HG02840 (cell line): Measurements from ENCODE around the gene MRPL18.
"Not testable (repeated sequence)": the region's sequence is repeated elsewhere in the genome, so short reads cannot be mapped to it uniquely, and the experiment has no call there.

Experiments
- ATAC-seq: cut with Tn5 transposase; IDR thresholded peaks from one replicate; pipeline ENCODE4 v1.9.1; 2021; ENCODE audit warnings: mild to moderate bottlenecking, moderate library complexity, moderate number of reproducible peaks; ENCODE audit not compliant: unreplicated experiment, low FRiP score

MRPL18 gene

DNA sequence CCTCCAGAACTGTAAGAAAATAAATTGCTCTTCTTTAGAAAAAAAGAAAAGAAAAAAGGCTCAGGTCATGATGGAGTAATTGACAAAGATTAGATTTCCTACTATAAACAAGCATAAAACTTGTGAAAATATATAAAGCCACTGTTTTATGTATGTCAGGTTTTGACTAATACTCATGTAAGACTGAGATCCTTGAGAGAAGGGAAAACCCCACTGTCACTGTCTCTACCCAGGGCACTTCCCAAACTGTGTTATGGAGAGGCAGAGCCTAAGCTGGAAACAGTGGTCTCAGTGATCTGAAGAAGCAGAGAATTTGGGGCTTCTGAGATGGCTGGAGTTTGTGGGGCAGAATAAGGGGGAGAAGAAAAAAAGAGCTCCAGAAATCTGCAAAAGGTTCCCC, 20.8 kb upstream of the MRPL18 start:
- ATAC-seq = no peak

DNA sequence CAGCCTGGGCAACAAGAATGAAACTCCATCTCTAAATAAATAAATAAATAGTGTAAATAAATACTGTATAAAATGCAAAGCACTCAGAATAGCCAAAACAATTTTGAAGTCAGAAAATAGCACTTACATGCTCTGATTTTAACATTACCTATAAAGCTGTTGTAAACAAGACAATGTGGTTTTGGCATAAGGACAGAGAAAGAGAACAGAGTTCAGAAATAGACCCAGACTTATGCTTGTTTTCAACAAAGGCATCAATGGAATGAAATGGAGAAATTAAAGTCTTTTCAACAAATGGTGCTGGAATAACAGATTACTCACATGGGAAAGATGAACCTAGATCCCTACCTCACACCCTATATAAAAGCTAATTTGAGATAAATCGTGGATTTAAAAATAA, 18.1 kb upstream of the MRPL18 start:
- no peak for ATAC-seq

DNA sequence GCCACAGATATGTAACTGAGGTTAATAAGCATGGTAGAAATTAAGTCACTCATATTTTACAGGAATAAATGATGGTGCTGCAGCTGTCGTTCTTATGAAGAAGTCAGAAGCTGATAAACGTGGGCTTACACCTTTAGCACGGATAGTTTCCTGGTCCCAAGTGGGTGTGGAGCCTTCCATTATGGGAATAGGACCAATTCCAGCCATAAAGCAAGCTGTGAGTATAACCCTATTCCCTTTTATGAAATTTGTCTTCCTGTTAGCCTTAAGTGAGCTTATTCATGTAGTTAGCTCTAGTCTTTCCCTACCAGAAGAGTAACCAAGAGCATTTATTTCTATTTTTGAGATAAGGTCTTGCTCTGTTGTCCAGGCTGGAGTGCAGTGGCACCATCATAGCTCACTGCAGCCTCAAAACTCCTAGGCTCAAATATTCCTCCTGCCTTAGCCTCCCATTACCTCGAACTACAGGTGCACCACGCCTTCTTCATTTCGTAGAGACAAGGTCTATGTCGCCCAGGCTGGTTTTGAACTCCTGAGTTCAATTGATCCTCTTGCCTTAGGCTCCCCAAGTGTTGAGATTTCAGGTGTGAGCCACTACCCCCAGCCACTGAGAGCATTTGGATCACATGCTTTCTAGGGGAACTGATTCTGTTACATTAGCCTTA, 12.9 kb upstream of the MRPL18 start:
- ATAC-seq = no peak

DNA sequence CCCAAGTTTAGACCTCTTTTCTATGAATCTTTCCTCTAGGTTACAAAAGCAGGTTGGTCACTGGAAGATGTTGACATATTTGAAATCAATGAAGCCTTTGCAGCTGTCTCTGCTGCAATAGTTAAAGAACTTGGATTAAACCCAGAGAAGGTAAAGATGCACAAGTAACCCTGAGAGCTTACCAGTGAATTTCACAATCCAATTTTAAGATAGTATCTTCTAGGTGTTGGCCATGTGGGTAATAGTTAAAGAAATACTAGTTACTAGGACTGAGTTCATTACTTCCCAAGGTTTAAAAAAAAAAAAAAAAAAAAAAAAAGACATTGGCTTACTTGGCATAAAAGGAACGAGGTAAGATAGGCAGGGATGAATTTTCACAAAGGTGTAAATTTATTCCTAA, 12.1 kb upstream of the MRPL18 start:
- no peak for ATAC-seq

DNA sequence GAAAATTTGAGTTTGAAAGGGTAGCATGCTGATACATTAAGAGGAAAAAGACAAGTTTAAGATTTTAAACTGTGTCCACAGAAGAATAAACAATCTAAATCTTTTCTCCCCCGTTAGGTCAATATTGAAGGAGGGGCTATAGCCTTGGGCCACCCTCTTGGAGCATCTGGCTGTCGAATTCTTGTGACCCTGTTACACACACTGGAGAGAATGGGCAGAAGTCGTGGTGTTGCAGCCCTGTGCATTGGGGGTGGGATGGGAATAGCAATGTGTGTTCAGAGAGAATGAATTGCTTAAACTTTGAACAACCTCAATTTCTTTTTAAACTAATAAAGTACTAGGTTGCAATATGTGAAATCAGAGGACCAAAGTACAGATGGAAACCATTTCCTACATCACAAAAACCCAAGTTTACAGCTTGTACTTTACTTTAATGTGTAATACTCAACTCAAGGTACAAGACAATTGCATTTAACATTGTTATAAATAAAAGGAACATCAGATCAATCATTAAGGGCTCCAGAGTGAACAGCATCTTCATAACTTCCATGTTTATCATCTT, 11.6 kb upstream of the MRPL18 start:
- no peak for ATAC-seq

DNA sequence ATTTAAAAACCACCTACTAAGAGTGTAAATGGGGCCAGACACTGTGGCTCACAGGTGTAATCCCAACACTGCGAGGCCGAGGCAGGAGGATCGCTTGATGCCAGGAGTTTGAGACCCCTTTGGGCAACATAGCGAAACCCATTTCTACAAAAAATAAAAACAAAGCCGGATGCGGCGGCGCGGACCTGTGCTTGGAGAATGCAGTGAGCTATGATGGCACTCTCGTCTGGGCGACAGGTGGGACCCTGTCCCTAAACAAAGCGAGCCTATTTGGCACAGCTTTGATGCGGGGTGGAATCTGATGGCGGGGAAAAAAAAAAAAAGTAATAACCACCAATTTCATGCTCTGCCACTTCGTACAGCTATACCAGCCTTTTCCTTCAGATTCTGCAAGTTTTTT, 2.0 kb upstream of the MRPL18 start:
- ATAC-seq = no peak

DNA sequence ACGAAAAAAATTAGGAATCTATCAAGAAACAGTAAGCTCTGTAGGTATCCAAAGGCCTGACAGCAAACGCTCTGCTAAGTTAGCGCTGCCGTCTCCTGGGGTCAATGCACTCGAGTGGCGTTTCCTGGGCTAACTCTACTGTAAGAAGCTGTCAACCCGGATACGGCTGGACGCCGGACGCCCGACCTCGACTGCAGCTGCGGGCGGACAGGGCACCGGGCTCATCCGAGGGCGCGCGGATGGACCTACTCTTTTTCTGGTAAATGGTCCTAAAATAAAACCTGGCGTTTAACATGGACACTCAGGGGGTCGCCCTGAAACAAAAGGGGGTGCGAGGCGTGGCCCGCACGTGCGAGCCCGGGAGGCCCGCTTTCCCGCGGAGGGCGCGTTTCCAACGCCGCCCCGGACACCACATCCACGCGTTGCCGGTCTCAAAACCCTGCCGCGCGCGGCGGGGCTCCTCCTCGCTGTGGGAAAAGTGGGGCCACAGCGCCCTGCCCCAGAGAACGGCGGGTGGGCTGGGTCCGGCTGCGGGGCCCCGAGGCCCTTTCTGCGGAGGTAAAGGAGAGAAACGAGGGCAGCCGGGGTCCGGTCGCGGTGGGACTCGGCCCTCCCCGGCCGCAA, 1.4 kb upstream of the MRPL18 start:
- ATAC-seq = peak; percentile 0

DNA sequence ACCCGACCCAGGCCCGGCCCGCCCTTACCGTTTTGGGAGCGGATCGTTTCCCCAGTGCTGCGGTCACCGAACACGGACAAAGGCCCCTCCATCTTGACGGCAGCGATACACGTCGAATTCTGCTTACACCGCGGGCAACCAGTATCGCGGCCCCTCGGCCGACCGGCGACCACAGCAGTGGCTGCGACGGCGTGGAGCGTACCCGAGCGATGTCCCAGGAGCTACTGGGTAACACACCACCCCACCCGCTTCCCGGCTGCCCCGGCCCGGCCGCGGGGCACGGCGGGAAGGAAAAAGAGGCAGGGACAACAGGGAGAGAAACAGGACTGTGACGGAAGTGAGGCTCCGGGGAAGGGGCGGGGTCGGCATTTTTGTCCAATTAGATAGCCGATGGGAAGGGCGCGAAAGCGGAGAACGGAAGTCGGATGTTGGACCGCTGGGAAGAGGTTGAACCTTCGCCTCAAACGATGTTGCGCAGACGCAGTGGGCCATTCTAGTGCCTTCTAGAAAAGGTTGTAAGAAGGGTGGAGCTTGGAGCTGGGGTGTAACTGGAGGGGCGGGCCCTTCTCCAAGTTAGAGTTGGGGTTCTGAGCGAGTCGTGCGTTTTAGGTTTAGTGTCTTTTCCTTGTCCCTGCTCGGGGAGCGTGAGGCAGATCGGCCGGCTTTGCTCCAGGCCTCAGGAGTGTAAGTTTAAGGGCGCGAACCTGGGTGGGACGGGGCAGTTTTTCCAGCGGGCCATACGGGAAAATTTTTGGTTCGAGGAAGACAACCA, 704 bp upstream of the MRPL18 start, which contains the start of gene TCP1:
TCP1 (minus strand) TSS at position 226 of the 772 bp plus-strand sequence; CDS start at position 92, 134 bp downstream.
- peak; percentile 80 for ATAC-seq

DNA sequence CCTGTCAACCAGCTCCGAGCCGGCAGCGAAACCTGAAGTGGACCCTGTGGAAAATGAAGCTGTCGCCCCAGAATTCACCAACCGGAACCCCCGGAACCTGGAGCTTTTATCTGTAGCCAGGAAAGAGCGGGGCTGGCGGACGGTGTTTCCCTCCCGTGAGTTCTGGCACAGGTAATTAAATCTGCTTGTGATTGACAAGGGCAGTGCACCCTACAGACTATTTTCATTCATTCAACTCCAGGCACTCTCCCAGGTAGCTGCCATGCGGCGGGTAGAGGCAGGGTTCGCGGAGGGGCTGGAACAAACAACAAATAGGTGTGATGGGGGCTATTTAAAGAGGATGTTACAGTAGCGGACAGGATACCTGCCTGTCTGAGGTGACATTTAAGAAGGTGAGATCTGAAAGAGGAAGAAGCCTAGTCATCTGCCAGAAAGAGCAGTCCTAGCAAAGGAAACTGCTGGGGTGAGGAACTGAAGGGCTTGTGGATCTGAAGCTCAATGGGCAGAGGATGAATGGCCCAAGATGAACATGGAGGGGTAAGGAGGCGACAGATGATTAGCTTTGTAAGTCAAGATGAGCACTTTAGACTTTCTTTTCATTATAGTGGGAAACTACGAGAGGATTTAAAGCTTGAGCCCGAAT, 810 bp downstream of the MRPL18 start:
- no peak for ATAC-seq

DNA sequence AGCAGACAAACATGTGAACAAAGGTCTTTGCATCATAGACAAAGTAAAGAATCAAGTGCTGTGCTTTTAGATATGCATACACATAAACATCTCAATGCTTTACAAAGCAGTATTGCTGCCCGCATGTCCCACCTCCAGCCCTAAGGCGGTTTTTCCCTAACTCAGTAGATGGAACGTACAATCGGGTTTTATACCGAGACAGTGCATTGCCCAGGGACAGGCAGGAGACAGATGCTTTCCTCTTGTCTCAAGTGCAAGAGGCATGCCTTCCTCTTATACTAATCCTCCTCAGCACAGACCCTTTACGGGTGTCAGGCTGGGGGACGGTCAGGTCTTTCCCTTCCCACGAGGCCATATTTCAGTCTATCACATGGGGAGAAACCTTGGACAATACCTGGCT, 4.7 kb downstream of the MRPL18 start:
- ATAC-seq = not testable (repeated sequence)

DNA sequence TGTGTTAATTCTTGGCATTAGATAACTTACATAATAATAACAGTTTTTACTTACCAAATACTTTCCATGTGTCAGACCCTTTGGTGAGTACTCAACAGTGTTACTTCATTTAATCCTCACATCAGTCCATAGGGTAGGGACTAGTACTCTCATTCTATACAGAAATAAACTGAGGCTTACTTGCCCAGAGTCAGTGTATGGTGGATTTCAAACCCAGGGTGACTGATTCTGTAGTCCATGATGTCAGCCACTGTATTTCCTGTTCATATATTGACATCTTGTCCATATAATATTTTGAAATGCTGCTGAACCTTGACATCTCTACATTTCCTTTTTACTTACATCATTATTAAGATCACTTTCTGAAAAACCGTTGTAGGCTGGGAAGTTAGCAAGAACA, 7.3 kb downstream of the MRPL18 start:
- ATAC-seq = no peak

DNA sequence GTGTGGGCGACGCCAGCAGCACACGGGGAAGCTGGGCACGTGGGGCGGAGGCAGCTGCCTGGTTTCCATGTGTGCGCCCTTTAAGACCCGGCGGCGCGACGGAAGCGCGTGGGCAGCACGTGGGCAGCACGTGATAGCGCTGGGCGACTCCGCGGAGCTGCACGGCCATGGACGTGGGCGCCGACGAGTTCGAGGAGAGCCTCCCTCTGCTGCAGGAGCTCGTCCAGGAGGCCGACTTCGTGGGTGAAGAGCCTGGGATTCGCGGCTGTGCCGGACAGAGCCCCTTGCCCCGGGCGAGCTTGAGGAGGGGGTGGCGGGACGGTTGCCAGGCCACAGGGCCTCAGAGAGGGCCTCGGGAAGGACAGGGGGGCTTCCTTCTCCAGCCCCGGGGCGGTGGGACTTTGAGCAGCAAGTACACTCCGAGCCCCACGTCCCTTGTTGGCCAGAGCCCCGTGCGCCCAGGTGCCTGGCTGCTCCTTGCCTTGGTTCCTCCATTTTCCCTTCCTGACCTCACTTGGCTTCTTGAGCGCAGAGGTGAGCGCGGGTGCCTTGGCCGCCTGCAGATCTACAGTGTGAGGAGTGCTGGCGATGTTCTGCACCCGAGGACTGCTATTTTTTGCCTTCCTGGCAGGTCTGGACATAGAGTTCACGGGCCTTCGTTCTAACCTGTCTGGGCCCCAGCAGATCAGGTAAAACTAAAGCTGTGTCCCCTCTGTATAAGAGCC, 10.0 kb downstream of the MRPL18 start, which contains the start of gene PNLDC1:
PNLDC1 (plus strand) TSS at position 136 of the 725 bp plus-strand sequence; CDS start at position 168, 32 bp downstream.
- ATAC-seq = no peak

DNA sequence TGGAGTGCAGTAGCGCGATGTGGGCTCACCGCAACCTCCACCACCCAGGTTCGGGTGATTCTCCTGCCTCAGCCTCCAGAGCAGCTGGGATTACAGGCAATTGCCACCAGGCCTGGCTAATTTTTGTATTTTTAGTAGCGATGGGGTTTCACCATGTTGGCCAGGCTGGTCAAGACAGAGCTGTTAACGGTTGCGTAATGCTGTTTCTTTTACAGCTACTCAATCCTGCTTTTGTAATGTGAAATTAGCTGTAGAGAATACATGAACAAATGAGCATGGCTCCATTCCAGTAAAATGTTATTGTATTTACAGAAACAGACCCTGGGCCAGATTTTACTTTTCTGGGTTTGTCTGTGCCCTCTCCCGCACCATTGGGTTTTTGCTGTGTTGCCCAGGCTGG, 11.7 kb downstream of the MRPL18 start:
- no peak for ATAC-seq

DNA sequence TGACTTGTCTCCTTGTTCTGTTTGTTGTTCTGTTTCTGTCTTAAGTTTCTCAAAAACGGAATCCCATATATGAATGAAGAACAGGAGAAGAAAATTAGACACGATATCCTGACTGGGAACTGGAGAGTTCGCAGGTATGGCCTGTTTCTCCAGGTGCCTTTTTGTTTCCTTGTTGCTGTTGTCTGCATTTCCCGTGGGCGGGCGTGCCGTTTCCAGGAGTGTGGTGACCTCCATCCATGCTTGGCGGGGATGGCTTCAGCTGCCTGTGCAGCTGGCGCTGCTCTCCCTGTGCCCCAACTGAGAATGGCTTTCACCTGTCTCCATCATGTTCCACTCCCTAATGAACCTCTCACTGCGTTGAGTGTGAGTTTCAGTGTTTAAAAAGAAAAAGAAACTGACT, 14.2 kb downstream of the MRPL18 start:
- no peak for ATAC-seq

DNA sequence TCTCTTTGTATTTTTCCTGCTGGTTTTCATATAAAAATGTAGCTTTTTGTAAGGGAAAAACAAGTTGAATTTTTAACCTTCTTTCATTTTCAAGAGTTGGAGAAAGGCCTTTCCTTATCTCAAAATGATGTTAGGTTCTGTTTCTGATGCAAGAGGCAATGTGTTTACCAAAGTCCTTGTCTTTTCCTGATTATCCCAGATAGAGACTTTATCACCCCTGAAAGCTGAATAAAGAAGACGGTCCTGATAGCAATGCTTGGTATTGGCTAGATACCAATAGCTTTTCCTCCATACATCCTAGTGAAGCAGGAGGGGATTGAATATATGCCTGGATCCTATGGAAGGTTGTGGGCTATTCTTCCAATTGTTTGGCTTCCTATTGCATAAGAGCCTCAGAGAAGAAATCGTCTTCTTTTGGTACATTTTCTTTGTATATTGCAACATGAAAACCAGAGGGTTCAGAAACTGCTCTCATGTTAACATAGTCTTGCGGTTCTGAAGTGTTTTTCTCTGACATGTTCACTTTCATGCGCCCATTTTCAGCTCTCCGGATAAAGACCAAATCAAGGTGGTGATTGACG, 15.3 kb downstream of the MRPL18 start:
- ATAC-seq = no peak

DNA sequence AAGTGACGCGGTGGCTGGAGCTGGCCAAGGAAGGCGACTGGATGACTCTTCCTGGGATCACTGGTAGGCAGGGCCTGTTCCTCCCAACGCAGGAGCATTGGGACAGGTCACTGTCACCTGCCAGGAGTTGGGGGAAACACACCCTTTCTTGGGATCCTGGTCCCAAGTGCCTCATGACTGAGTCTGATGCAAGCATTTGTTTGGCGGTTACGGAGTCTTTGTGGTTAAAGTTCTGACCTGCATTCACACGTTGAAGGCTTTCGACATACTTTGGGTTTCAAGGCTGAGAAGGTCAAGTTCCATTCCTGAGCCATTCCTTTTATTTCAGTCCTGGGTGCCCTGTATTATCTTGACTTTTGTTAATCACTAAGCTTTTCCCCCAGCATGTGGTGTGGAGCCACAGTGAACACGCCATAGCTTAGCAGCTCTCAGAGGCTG, 15.8 kb downstream of the MRPL18 start:
- no peak for ATAC-seq

DNA sequence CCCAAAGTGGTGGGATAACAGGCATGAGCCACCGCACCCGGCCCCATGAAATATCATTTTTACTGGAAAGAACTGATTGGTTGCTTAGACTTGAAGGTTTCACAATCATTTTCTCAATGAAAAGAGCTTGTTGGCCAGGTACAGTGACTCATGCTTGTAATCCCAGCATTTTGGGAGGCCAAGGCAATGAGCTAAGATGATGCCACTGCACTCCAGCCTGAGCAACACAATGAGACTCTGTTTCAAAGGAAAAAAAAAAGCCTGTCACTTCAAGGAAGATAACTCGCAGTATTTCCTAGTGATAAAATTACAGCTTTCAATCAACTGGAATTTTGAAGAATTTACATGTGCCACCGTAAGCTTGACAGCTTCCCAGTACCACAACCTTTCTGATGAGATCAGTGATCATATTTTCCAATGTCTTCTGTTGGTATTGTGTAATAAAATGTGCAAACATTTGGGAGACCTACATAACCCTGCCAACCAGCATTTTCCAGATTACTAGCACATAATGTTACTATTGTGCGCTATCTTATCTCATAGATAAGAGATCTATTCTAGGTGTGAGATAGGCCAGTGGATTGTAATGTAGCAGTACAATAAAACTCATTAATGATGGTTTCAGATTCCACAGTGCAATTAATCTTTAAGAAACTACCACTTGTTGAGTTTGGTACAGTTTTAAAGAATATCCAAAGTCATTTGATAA, 17.0 kb downstream of the MRPL18 start:
- no peak for ATAC-seq

DNA sequence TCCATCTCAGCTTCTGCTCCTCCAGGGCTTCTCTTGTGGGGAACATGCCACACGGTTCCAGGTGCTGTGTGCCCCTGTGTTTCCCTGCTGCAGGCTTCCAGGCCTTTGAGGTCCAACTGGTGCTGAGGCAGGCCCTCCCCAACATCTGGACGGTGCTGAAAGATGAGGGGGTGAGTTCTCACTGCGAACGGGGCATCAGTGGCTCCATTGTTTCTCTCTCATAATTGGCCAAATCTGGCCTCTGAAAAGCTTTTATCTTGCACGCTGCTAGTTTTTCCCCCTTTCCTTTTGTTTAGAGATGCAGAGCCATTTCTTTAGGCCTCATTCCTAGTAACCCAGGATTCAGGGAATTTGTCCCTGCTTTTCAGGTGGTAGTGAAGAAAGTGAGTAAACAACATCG, 18.4 kb downstream of the MRPL18 start:
- no peak for ATAC-seq

DNA sequence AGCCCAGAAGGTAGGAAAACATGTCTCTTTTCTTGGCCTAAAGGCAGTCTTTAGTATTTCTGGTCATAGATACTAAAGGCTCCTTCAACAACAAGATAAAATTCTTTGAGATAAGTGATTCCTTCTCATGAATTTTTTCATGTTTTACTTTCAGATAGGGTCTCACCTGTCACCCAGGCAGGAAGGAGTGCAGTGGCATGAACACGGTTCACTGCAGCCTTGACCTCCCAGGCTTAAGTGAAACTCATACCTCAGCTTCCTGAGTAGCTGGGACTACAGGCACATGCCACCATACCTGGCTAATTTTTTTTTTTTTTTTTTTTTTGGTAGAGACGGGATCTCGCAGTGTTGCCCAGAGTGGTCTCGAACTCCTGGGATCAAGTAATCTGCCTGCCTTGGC, 18.9 kb downstream of the MRPL18 start:
- ATAC-seq = no peak
